Activated naive CD4-positive, alpha-beta T cell treated with anti-CD3 and anti-CD28 coated beads, Interleukin-2, amount 10 ng/mL, durations not matched to agents 7 days and 5 days (primary cell): ENCODE data around the gene FMNL1.

Experiments
- CTCF ChIA-PET: fragments of 350-600 bp; sonication (Branson Sonifier 250); formaldehyde crosslinking; loops from one replicate; lab custom pipeline; 2021; ENCODE audit warnings: antibody characterized with exemption; lab: Charles Lee
- DNase-seq: peaks from one replicate; pipeline ENCODE4 v3.0.0-alpha.2; 2020
- H3K27ac Mint-ChIP-seq: one replicate; pipeline ENCODE4 v1.8.0; 2021; ENCODE audit warnings: mild to moderate bottlenecking, moderate library complexity, mixed read lengths
- H3K27me3 Mint-ChIP-seq: one replicate; pipeline ENCODE4 v1.8.0; 2021; ENCODE audit warnings: mild to moderate bottlenecking, mixed read lengths
- H3K36me3 Mint-ChIP-seq: one replicate; pipeline ENCODE4 v1.8.0; 2021; ENCODE audit warnings: mixed read lengths
- H3K4me1 Mint-ChIP-seq: one replicate; pipeline ENCODE4 v1.8.0; 2021; ENCODE audit warnings: mixed read lengths
- H3K4me3 Mint-ChIP-seq: one replicate; pipeline ENCODE4 v1.8.0; 2021; ENCODE audit warnings: mild to moderate bottlenecking, moderate library complexity, mixed read lengths
- H3K9me3 Mint-ChIP-seq: one replicate; pipeline ENCODE4 v1.8.0; 2021; ENCODE audit warnings: mixed read lengths

Gene FMNL1

DNA sequence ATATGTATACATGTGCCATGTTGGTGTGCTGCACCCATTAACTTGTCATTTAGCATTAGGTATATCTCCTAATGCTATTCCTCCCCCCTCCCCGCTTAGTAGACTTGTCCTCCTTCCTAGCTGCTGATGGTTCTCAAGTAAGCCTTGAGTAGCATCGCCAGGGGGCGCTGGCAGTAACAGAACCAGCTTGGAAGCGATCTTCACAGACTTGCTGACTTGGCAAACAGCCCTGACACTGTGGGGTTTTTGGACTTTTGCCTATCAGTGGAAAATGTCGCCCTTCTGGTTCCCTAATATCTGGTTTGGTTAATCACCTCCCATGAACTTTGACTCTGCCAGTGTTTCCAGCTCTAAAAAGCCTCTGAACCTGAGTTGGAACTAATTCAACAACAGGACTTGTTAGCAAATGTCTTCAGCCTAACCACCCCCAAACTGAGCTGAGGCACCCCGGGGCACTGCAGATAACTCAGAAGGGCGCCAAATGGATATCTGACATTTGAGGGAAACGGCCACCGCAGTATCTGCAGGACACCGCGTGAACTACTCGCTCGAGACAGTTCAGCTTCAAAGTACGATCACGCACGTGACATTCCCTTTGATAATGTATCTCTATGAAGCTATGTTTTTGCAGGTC is 55.6 kb downstream of the FMNL1 start:
- H3K36me3 Mint-ChIP-seq, result peaks cover 23% of the 10 kb centered on the region
- no peaks in the 10 kb centered on the region for H3K27me3 Mint-ChIP-seq
- CTCF ChIA-PET, result interaction anchor here (0.7 to 4.6 kb wide), 39 partner anchors 10 to 151 kb away, joined by 3 to 116 read pairs (median 4); partner anchors contain the start of genes ACBD4 and MAP3K14
- no peaks in the 10 kb centered on the region for H3K9me3 Mint-ChIP-seq
- peaks cover 16% of the 10 kb centered on the region for H3K4me1 Mint-ChIP-seq
- peak; percentile 95 for DNase-seq
- no peak overlapping the region for H3K4me3 Mint-ChIP-seq
- H3K27ac Mint-ChIP-seq, result no peak overlapping the region

DNA sequence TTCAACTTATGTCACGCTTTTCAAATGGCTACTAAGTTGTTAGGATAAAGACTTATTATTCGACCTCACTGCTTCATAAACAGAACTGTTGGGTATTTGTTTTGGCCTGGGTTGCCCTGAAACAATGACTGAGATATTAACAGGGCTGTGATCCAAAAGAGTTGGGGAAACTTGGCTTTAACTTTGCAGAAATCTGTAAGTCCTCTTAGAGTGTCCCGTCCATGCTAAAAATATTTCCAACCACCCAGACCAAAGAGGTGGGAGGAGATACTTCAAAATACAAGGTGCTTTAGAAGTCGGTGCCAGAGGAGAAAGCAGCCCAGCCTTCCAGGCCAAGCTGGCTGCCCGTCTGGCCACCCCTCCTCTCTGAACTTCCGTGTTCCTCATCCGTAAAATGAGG is 56.3 kb downstream of the FMNL1 start:
- Mint-ChIP-seq H3K27me3 (no peaks in the 10 kb centered on the region), H3K27ac (no peak overlapping the region), H3K4me3 (no peak overlapping the region), H3K4me1 (peaks cover 16% of the 10 kb centered on the region), H3K9me3 (no peaks in the 10 kb centered on the region), H3K36me3 (peaks cover 23% of the 10 kb centered on the region)
- CTCF ChIA-PET, result interaction anchor here (0.8 to 4.6 kb wide), 28 partner anchors 11 to 143 kb away, joined by 3 to 116 read pairs (median 4); partner anchors contain the start of genes ACBD4 and MAP3K14
- DNase-seq, result no peak

GRCh38 chr17:45279898-45280297 is 58.2 kb downstream of the FMNL1 start:
- DNase-seq, result no peak
- Mint-ChIP-seq H3K9me3 (no peaks in the 10 kb centered on the region), H3K27me3 (no peaks in the 10 kb centered on the region), H3K27ac (no peak overlapping the region), H3K4me1 (peaks cover 16% of the 10 kb centered on the region), H3K36me3 (peaks cover 31% of the 10 kb centered on the region), H3K4me3 (no peak overlapping the region)
- CTCF ChIA-PET, result interaction anchor here (1.9 kb wide), 1 partner anchor 108 kb away, joined by 5 read pairs; no protein-coding TSS in a partner anchor

DNA sequence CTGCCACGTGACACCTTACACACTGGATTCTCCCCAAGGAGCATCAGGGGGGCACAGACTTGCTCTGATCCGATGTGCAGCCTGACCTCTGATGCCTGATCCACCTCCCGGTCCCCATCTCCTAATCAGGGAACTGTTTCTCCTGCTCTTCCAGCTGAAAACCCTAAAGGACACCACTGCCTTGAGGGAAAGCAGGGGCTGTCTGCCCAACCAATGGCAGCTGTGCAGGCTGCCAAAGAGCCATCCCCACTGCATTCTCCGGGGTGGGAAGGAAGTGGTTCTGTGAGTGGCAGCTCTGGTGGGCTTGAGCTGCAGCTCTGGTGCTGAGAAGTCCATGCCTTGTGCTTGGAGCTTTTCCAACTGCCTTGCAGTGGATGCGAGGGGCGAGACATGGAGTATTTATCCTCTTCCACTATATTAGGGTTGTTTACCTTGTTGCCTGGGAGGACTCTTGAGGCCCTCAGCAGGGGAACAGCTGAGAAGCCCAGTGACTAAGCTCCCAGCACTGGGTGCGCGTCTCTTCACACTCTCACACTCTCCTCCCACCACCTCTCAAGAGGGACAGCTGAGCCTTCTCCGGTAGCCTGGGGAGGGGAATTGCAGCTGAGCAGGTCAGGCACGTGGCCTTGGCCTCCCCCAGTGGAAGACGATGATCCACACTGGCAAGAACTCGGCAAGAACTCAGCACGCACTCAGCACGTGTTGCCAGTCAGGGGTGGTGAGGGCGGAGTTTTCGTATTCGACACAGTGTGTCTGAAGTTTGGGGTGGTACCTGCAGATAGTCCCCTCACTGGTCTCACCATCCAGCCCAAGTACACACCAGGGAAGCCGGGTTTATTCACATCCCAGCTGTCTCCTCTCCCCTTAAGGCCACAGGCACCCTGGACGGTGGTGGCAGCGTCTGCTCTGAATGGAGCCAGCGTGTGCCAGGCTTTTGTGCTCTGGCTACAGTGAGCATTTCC is 61.3 kb downstream of the FMNL1 start:
- Mint-ChIP-seq H3K9me3 (no peaks in the 10 kb centered on the region), H3K4me3 (no peak overlapping the region), H3K4me1 (peaks cover 8% of the 10 kb centered on the region), H3K27me3 (no peaks in the 10 kb centered on the region), H3K27ac (no peak overlapping the region), H3K36me3 (peaks cover 41% of the 10 kb centered on the region)
- CTCF ChIA-PET, result interaction anchor here (0.9 to 3.4 kb wide), 8 partner anchors 12 to 147 kb away, joined by 3 to 18 read pairs (median 4); partner anchors contain the start of genes ACBD4 and MAP3K14
- no peak for DNase-seq

GRCh38 chr17:45283711-45284110 is 62.0 kb downstream of the FMNL1 start:
- H3K4me3 Mint-ChIP-seq, result no peak overlapping the region
- CTCF ChIA-PET, result interaction anchor here (0.6 to 3.4 kb wide), 9 partner anchors 12 to 148 kb away, joined by 3 to 18 read pairs (median 4); partner anchors contain the start of genes ACBD4 and MAP3K14
- H3K27ac Mint-ChIP-seq, result peak overlapping the region; percentile 86
- peaks cover 42% of the 10 kb centered on the region for H3K36me3 Mint-ChIP-seq
- H3K4me1 Mint-ChIP-seq, result peaks cover 7% of the 10 kb centered on the region
- H3K27me3 Mint-ChIP-seq, result no peaks in the 10 kb centered on the region
- no peak for DNase-seq
- no peaks in the 10 kb centered on the region for H3K9me3 Mint-ChIP-seq

GRCh38 chr17:45284176-45285140 is 62.8 kb downstream of the FMNL1 start:
- H3K36me3 Mint-ChIP-seq, result peaks cover 44% of the 10 kb centered on the region
- H3K27me3 Mint-ChIP-seq, result no peaks in the 10 kb centered on the region
- peak; percentile 60 for DNase-seq

GRCh38 chr17:45286286-45286685 is 64.6 kb downstream of the FMNL1 start:
- Mint-ChIP-seq H3K9me3 (no peaks in the 10 kb centered on the region), H3K27me3 (no peaks in the 10 kb centered on the region), H3K36me3 (peaks cover 49% of the 10 kb centered on the region), H3K4me1 (peaks cover 2% of the 10 kb centered on the region), H3K4me3 (no peak overlapping the region), H3K27ac (no peak overlapping the region)
- CTCF ChIA-PET, result interaction anchor here (0.7 to 0.9 kb wide), 2 partner anchors 30 to 102 kb away, joined by 3 read pairs; no protein-coding TSS in a partner anchor
- no peak for DNase-seq

More at GRCh38 chr17:45284176-45285140, 62.8 kb downstream of the FMNL1 start:
- H3K27ac Mint-ChIP-seq, result peak overlapping the region; percentile 86
- H3K4me1 Mint-ChIP-seq, result peaks cover 5% of the 10 kb centered on the region
- CTCF ChIA-PET, result interaction anchor here (0.6 to 3.4 kb wide), 8 partner anchors 11 to 101 kb away, joined by 3 to 18 read pairs (median 5); partner anchors contain the start of gene MAP3K14
- no peaks in the 10 kb centered on the region for H3K9me3 Mint-ChIP-seq
- H3K4me3 Mint-ChIP-seq, result no peak overlapping the region

DNA sequence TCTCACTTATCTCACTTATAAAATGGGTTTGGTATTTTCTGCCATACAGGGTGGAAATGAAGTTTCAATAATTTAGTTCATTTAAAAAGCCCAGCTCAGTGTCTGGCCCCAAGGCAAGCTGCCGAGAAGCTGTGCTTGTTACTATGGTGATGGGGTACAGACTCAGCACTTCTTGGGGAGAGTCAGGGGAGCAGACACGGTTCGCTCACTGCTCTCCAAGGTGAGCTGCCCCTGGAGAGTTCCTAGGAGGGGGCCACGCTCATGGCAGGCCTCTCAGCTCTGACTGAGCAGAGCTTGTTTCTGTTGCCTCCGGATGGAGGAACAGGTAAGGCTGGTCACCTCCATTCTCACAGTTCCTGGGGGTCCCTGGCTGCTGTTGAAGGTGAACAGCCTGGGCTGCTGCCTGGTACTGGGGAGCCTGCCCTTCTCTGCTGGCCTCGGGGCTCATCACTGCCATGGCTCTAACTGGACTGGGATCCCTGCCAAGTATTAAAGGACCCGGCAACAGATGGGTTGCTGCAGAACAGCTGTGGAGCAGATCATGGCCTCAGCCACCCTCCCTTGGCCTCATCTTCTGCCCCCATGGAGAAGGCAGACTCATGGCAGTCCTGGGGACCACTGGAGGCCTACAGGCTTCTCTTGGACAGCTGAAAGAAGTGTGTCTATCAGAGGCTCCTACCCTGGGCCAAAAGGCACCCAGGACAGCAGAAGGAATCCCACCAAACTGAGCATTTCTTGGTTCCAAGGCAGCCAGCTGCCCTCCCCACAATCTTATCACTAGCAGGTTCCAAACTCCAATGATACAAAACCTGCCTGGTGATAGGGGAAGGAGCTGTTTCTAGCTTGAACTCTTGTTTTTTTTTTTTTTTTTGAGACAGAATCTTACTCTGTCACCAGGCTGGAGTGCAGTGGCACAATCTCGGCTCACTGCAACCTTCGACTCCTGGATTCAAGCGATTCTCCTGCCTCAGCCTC is 66.1 kb downstream of the FMNL1 start:
- peaks cover 46% of the 10 kb centered on the region for H3K36me3 Mint-ChIP-seq
- no peak overlapping the region for H3K4me3 Mint-ChIP-seq
- CTCF ChIA-PET, result interaction anchor here (0.8 to 1.9 kb wide), 5 partner anchors 11 to 97 kb away, joined by 3 to 7 read pairs (median 4); no protein-coding TSS in a partner anchor
- no peaks in the 10 kb centered on the region for H3K27me3 Mint-ChIP-seq
- H3K27ac Mint-ChIP-seq, result no peak overlapping the region
- H3K9me3 Mint-ChIP-seq, result no peaks in the 10 kb centered on the region
- DNase-seq, result no peak
- peaks cover 10% of the 10 kb centered on the region for H3K4me1 Mint-ChIP-seq

DNA sequence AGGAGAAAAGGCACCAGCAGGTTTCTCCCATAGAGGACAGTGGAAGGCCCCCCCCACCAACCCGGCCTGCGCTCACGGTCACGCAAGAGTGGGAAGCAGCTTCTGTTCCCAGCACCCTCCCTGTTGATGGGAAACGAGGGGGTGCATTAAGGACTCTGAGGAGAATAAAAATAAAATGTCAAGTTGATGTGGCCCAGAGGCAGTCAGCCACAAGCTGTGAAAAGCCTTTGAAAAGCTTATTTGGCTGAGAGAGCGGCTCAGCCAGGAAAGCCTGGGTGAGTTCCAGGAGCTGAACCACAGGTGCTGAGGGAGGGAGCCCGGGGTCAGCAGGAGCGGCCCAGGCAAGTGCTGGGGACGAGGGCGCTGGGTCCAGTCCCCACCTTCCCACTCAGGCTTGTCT is 67.1 kb downstream of the FMNL1 start:
- no peaks in the 10 kb centered on the region for H3K9me3 Mint-ChIP-seq
- H3K4me3 Mint-ChIP-seq, result no peak overlapping the region
- no peak for DNase-seq
- CTCF ChIA-PET, result interaction anchor here (0.7 to 1.9 kb wide), 4 partner anchors 12 to 96 kb away, joined by 3 to 7 read pairs (median 4); partner anchors contain the start of gene MAP3K14
- no peaks in the 10 kb centered on the region for H3K27me3 Mint-ChIP-seq
- peaks cover 20% of the 10 kb centered on the region for H3K4me1 Mint-ChIP-seq
- H3K27ac Mint-ChIP-seq, result no peak overlapping the region
- H3K36me3 Mint-ChIP-seq, result peaks cover 38% of the 10 kb centered on the region

GRCh38 chr17:45289301-45290268 is 67.9 kb downstream of the FMNL1 start:
- peaks cover 27% of the 10 kb centered on the region for H3K4me1 Mint-ChIP-seq
- H3K27ac Mint-ChIP-seq, result peak overlapping the region; percentile 71
- DNase-seq, result no peak
- no peaks in the 10 kb centered on the region for H3K9me3 Mint-ChIP-seq
- CTCF ChIA-PET, result interaction anchor here (0.7 to 1.9 kb wide), 4 partner anchors 12 to 96 kb away, joined by 3 to 5 read pairs (median 4); partner anchors contain the start of gene MAP3K14
- H3K4me3 Mint-ChIP-seq, result no peak overlapping the region
- peaks cover 30% of the 10 kb centered on the region for H3K36me3 Mint-ChIP-seq
- no peaks in the 10 kb centered on the region for H3K27me3 Mint-ChIP-seq

GRCh38 chr17:45290269-45290765 is 68.6 kb downstream of the FMNL1 start:
- no peak for DNase-seq
- no peak overlapping the region for H3K4me3 Mint-ChIP-seq
- no peaks in the 10 kb centered on the region for H3K27me3 Mint-ChIP-seq
- H3K9me3 Mint-ChIP-seq, result no peaks in the 10 kb centered on the region
- CTCF ChIA-PET, result interaction anchor here (0.7 kb wide), 1 partner anchor 13 kb away, joined by 3 read pairs; no protein-coding TSS in a partner anchor
- H3K27ac Mint-ChIP-seq, result peak overlapping the region; percentile 74
- H3K4me1 Mint-ChIP-seq, result peaks cover 30% of the 10 kb centered on the region
- peaks cover 27% of the 10 kb centered on the region for H3K36me3 Mint-ChIP-seq
